ES-I3 (cell line): ENCODE measurements around the gene WDHD1.
"Not testable (repeated sequence)": the region's sequence is repeated elsewhere in the genome, so short reads cannot be mapped to it uniquely, and the experiment has no call there.

Experiments used
- H3K36me3 ChIP-seq: 2 replicates; pipeline ENCODE4 v1.6.1; 2013; ENCODE audit warnings: mild to moderate bottlenecking, low read length, control low read depth, moderate library complexity; ENCODE audit not compliant: insufficient read depth
- H3K4me1 ChIP-seq: 2 replicates; pipeline ENCODE4 v1.6.1; 2013; ENCODE audit warnings: mild to moderate bottlenecking, control low read depth, low read length; ENCODE audit not compliant: insufficient read depth
- H3K9ac ChIP-seq: 2 replicates; pipeline ENCODE4 v1.6.1; 2013; ENCODE audit warnings: low read depth, mild to moderate bottlenecking, low read length, moderate library complexity
- H3K9me3 ChIP-seq: 2 replicates; pipeline ENCODE4 v1.6.1; 2013; ENCODE audit warnings: mild to moderate bottlenecking, low read length, moderate library complexity; ENCODE audit not compliant: control insufficient read depth, insufficient read depth

Gene WDHD1

GRCh38 chr14:55053018-55053417 lies 26.1 kb upstream of the WDHD1 start:
- Histone ChIP-seq H3K9ac (peak overlapping the region; percentile 100), H3K4me1 (peaks cover 11% of the 10 kb centered on the region), H3K36me3 (peaks cover 7% of the 10 kb centered on the region; the same call in 1 of the 2 replicates), H3K9me3 (no peaks in the 10 kb centered on the region)

GRCh38 chr14:55052269-55052930 lies 25.5 kb upstream of the WDHD1 start:
- Histone ChIP-seq H3K4me1 (peaks cover 11% of the 10 kb centered on the region), H3K36me3 (peaks cover 3% of the 10 kb centered on the region; the same call in 1 of the 2 replicates), H3K9ac (peak overlapping the region; percentile 100), H3K9me3 (no peaks in the 10 kb centered on the region)

- peaks cover 3% of the 10 kb centered on the region; the same call in 1 of the 2 replicates for H3K36me3 ChIP-seq
- H3K9ac ChIP-seq: peak within 1 kb of the TSS; percentile 100
- H3K4me1 ChIP-seq: peaks cover 11% of the 10 kb centered on the region
- no peaks in the 10 kb centered on the region for H3K9me3 ChIP-seq
Measured at GRCh38 chr14:55051423-55052268, 24.7 kb upstream of the WDHD1 start, which contains the start of gene MAPK1IP1L. MAPK1IP1L (plus strand) TSS chr14:55051647; CDS start chr14:55061684, 10,037 bp downstream.

GRCh38 chr14:55051165-55051422 lies 24.2 kb upstream of the WDHD1 start:
- H3K9me3 ChIP-seq: no peaks in the 10 kb centered on the region
- peaks cover 3% of the 10 kb centered on the region; the same call in 1 of the 2 replicates for H3K36me3 ChIP-seq
- H3K4me1 ChIP-seq: peaks cover 11% of the 10 kb centered on the region
- peak overlapping the region; percentile 100 for H3K9ac ChIP-seq

- Histone ChIP-seq H3K4me1 (peaks cover 11% of the 10 kb centered on the region), H3K9ac (no peak overlapping the region), H3K9me3 (no peaks in the 10 kb centered on the region), H3K36me3 (peaks cover 1% of the 10 kb centered on the region)
Measured at GRCh38 chr14:55048900-55049436, 22.1 kb upstream of the WDHD1 start.

- H3K9ac ChIP-seq: no peak overlapping the region
- no peaks in the 10 kb centered on the region for H3K9me3 ChIP-seq
- peaks cover 13% of the 10 kb centered on the region for H3K36me3 ChIP-seq
- no peaks in the 10 kb centered on the region for H3K4me1 ChIP-seq
Measured at GRCh38 chr14:55047301-55048053, 20.6 kb upstream of the WDHD1 start.

- peaks cover 13% of the 10 kb centered on the region for H3K36me3 ChIP-seq
- H3K9me3 ChIP-seq: no peaks in the 10 kb centered on the region
- H3K4me1 ChIP-seq: no peaks in the 10 kb centered on the region
- H3K9ac ChIP-seq: no peak overlapping the region
Measured at GRCh38 chr14:55045087-55045486, 18.2 kb upstream of the WDHD1 start.

GRCh38 chr14:55043528-55043927 lies 16.6 kb upstream of the WDHD1 start:
- Histone ChIP-seq H3K9me3 (no peaks in the 10 kb centered on the region), H3K36me3 (peaks cover 13% of the 10 kb centered on the region), H3K4me1 (no peaks in the 10 kb centered on the region), H3K9ac (no peak overlapping the region)

- Histone ChIP-seq H3K4me1 (no peaks in the 10 kb centered on the region), H3K9me3 (no peaks in the 10 kb centered on the region), H3K36me3 (peaks cover 18% of the 10 kb centered on the region), H3K9ac (no peak overlapping the region)
Measured at GRCh38 chr14:55038708-55039107, 11.8 kb upstream of the WDHD1 start.

GRCh38 chr14:55037995-55038394 lies 11.1 kb upstream of the WDHD1 start:
- not testable (repeated sequence) for H3K4me1 ChIP-seq, H3K9me3 ChIP-seq, H3K9ac ChIP-seq
- peaks cover 11% of the 10 kb centered on the region for H3K36me3 ChIP-seq

GRCh38 chr14:55031190-55031589 lies 4.3 kb upstream of the WDHD1 start:
- peaks cover 4% of the 10 kb centered on the region; the same call in 1 of the 2 replicates for H3K36me3 ChIP-seq
- peaks cover 17% of the 10 kb centered on the region for H3K4me1 ChIP-seq
- H3K9ac ChIP-seq: no peak overlapping the region; the same call in 1 of the 2 replicates

GRCh38 chr14:55028476-55028875 lies 1.6 kb upstream of the WDHD1 start:
- Histone ChIP-seq H3K4me1 (peaks cover 24% of the 10 kb centered on the region), H3K9ac (peak overlapping the region; percentile 86), H3K9me3 (no peaks in the 10 kb centered on the region), H3K36me3 (peaks cover 1% of the 10 kb centered on the region; the same call in 1 of the 2 replicates)

More at GRCh38 chr14:55031190-55031589, 4.3 kb upstream of the WDHD1 start:
- H3K9me3 ChIP-seq: no peaks in the 10 kb centered on the region

- peaks cover 28% of the 10 kb centered on the region for H3K4me1 ChIP-seq
- peaks cover 5% of the 10 kb centered on the region for H3K36me3 ChIP-seq
- peak overlapping the region; percentile 86 for H3K9ac ChIP-seq
- no peaks in the 10 kb centered on the region for H3K9me3 ChIP-seq
Measured at GRCh38 chr14:55028066-55028465, 1.2 kb upstream of the WDHD1 start.

- peak overlapping the region; percentile 86 for H3K9ac ChIP-seq
- peaks cover 26% of the 10 kb centered on the region for H3K4me1 ChIP-seq
- H3K36me3 ChIP-seq: peaks cover 15% of the 10 kb centered on the region
- no peaks in the 10 kb centered on the region for H3K9me3 ChIP-seq
Measured at GRCh38 chr14:55026441-55026792, 482 bp downstream of the WDHD1 start.
